Measurements from ENCODE around the gene DIAPH2.

The DIAPH2 gene

DNA sequence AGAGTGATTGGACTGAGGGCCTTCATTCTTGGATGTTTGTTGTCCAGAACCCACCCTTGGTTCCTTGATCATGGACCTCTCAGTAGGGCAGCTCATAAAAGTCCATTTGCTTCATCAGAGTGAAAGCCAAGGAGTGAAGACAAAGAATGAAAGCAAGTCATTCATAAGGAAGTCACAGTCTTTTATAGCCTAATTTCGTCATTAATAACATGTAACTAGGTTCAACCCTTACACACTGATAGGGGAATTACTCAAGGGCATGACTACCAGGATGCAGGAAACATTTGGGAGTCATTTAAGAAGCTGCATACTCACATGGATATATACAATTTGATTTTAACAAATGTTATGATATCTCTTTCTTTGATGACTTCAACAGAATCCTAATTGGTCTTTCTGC is 294.3 kb downstream of the DIAPH2 start:
- Histone ChIP-seq H3K27me3 (ENCODE audit: control insufficient read depth, low read length) (no peaks in the 10 kb centered on the region), H3F3A (ENCODE audit: control insufficient read depth, insufficient read depth) (no peaks in the 10 kb centered on the region), H3K36me3 (ENCODE audit: control insufficient read depth, low read length) (no peaks in the 10 kb centered on the region), H3K4me1 (ENCODE audit: control insufficient read depth, low read length) (no peaks in the 10 kb centered on the region), H3K4me3 (ENCODE audit: low read length) (no peak overlapping the region), H3K9me3 (ENCODE audit: control insufficient read depth, insufficient read depth, low read length) (no peaks in the 10 kb centered on the region), H3K9me2 (replicated peaks; ENCODE audit: control insufficient read depth, low read length) (no peaks in the 10 kb centered on the region), H3K4me2 (ENCODE audit: low read length) (no peak overlapping the region), H3K79me2 (ENCODE audit: control insufficient read depth, low read length) (no peaks in the 10 kb centered on the region), H3K27ac (ENCODE audit: low read depth, low read length) (no peak overlapping the region), H4K20me1 (ENCODE audit: control insufficient read depth, insufficient read depth, low read depth, low read length) (no peaks in the 10 kb centered on the region)
- TF ChIP-seq, protein P1, sequence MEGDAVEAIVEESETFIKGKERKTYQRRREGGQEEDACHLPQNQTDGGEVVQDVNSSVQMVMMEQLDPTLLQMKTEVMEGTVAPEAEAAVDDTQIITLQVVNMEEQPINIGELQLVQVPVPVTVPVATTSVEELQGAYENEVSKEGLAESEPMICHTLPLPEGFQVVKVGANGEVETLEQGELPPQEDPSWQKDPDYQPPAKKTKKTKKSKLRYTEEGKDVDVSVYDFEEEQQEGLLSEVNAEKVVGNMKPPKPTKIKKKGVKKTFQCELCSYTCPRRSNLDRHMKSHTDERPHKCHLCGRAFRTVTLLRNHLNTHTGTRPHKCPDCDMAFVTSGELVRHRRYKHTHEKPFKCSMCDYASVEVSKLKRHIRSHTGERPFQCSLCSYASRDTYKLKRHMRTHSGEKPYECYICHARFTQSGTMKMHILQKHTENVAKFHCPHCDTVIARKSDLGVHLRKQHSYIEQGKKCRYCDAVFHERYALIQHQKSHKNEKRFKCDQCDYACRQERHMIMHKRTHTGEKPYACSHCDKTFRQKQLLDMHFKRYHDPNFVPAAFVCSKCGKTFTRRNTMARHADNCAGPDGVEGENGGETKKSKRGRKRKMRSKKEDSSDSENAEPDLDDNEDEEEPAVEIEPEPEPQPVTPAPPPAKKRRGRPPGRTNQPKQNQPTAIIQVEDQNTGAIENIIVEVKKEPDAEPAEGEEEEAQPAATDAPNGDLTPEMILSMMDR (IDR thresholded peaks at IDR 0.05; ENCODE audit: low read depth, low read length, poor library complexity, severe bottlenecking), result no peak
- TF ChIP-seq EZH2phosphoT487 (IDR thresholded peaks at IDR 0.05; ENCODE audit: borderline replicate concordance, low read length), result no peak

DNA sequence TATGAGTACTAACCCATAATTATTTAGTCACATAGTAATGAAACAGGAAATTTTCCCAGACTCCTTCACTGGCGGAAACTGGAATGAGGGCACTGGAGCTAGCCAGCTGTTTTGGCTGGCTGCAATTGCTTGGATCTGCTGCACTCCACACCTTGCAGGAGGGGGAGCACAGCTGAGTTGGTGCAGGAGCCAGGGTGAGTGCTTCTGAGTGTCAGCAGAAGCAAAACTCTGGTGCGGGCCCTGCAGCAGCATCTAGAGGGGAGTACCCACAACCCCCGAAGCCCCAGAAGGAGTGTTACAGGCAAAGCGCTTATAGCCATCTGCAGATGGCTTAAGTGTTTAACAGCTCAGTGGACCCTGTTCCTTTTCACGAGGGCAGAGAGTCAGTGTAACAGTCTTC is 295.1 kb downstream of the DIAPH2 start:
- no peaks in the 10 kb centered on the region for H3K9me3 ChIP-seq (ENCODE audit: control insufficient read depth, insufficient read depth, low read length)
- H3K4me2 ChIP-seq (ENCODE audit: low read length), result no peak overlapping the region
- H3K27me3 ChIP-seq (ENCODE audit: control insufficient read depth, low read length), result no peaks in the 10 kb centered on the region
- H3K9me2 ChIP-seq (replicated peaks; ENCODE audit: control insufficient read depth, low read length), result no peaks in the 10 kb centered on the region
- no peaks in the 10 kb centered on the region for H3K36me3 ChIP-seq (ENCODE audit: control insufficient read depth, low read length)
- no peaks in the 10 kb centered on the region for H3K79me2 ChIP-seq (ENCODE audit: control insufficient read depth, low read length)
- no peaks in the 10 kb centered on the region for H3K4me1 ChIP-seq (ENCODE audit: control insufficient read depth, low read length)
- no peaks in the 10 kb centered on the region for H4K20me1 ChIP-seq (ENCODE audit: control insufficient read depth, insufficient read depth, low read depth, low read length)
- no peak for TF ChIP-seq EZH2phosphoT487 (IDR thresholded peaks at IDR 0.05; ENCODE audit: borderline replicate concordance, low read length)
- TF ChIP-seq, protein P1 (IDR thresholded peaks at IDR 0.05; ENCODE audit: low read depth, low read length, poor library complexity, severe bottlenecking), result no peak
- no peaks in the 10 kb centered on the region for H3F3A ChIP-seq (ENCODE audit: control insufficient read depth, insufficient read depth)
- H3K4me3 ChIP-seq (ENCODE audit: low read length), result no peak overlapping the region
- no peak overlapping the region for H3K27ac ChIP-seq (ENCODE audit: low read depth, low read length)

DNA sequence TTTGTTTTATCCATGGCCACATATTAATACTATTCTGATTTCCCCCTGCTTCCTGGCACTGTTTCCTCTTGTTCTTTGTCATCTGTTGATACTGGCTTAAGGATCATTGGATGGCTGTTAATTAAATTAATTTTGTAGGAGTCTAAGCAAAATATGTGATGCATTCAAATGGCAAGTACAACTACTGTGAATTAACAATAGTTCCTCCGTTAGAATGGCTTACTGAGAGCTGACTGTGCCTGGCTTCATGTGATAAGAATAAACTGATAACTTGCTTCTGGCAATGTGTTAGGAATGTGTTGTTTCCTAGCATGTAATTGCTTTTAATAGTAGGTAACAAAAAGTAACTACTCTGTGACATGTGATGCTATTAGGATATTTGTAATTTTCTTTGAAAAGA is 297.5 kb downstream of the DIAPH2 start:
- Histone ChIP-seq H3K4me1 (ENCODE audit: control insufficient read depth, low read length) (no peaks in the 10 kb centered on the region), H3F3A (ENCODE audit: control insufficient read depth, insufficient read depth) (no peaks in the 10 kb centered on the region), H3K9me2 (replicated peaks; ENCODE audit: control insufficient read depth, low read length) (no peaks in the 10 kb centered on the region), H3K27me3 (ENCODE audit: control insufficient read depth, low read length) (no peaks in the 10 kb centered on the region), H4K20me1 (ENCODE audit: control insufficient read depth, insufficient read depth, low read depth, low read length) (no peaks in the 10 kb centered on the region), H3K27ac (ENCODE audit: low read depth, low read length) (no peak overlapping the region), H3K4me2 (ENCODE audit: low read length) (no peak overlapping the region), H3K79me2 (ENCODE audit: control insufficient read depth, low read length) (no peaks in the 10 kb centered on the region), H3K4me3 (ENCODE audit: low read length) (no peak overlapping the region), H3K36me3 (ENCODE audit: control insufficient read depth, low read length) (no peaks in the 10 kb centered on the region), H3K9me3 (ENCODE audit: control insufficient read depth, insufficient read depth, low read length) (no peaks in the 10 kb centered on the region)
- TF ChIP-seq, protein P1 (IDR thresholded peaks at IDR 0.05; ENCODE audit: low read depth, low read length, poor library complexity, severe bottlenecking), result no peak
- TF ChIP-seq EZH2phosphoT487 (IDR thresholded peaks at IDR 0.05; ENCODE audit: borderline replicate concordance, low read length), result no peak

DNA sequence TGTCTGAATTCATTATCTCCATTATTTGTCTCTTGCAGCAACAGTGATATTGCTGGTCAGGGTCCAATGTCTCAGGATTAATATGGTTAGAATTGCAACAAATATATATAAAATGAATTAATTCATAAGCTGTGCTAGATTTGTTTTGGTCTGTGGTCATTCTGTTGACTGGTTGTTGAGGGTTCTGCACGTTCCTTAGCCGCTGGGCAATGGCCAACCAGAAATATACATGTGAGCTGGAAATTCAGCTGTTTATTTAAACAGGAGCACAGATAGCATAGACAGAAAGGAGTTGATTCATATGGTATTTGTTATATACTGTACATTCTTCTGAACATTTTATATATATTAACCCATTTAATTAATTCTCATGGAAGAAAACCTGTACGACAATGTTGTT is 299.9 kb downstream of the DIAPH2 start:
- Histone ChIP-seq H3K4me1 (ENCODE audit: control insufficient read depth, low read length) (no peaks in the 10 kb centered on the region), H3K27ac (ENCODE audit: low read depth, low read length) (no peak overlapping the region), H3K9me3 (ENCODE audit: control insufficient read depth, insufficient read depth, low read length) (no peaks in the 10 kb centered on the region), H3K27me3 (ENCODE audit: control insufficient read depth, low read length) (no peaks in the 10 kb centered on the region), H3K4me2 (ENCODE audit: low read length) (no peak overlapping the region), H3K4me3 (ENCODE audit: low read length) (no peak overlapping the region), H3K9me2 (replicated peaks; ENCODE audit: control insufficient read depth, low read length) (no peaks in the 10 kb centered on the region), H3K79me2 (ENCODE audit: control insufficient read depth, low read length) (no peaks in the 10 kb centered on the region), H3F3A (ENCODE audit: control insufficient read depth, insufficient read depth) (no peaks in the 10 kb centered on the region), H4K20me1 (ENCODE audit: control insufficient read depth, insufficient read depth, low read depth, low read length) (no peaks in the 10 kb centered on the region), H3K36me3 (ENCODE audit: control insufficient read depth, low read length) (no peaks in the 10 kb centered on the region)
- no peak for TF ChIP-seq EZH2phosphoT487 (IDR thresholded peaks at IDR 0.05; ENCODE audit: borderline replicate concordance, low read length)
- TF ChIP-seq, protein P1 (IDR thresholded peaks at IDR 0.05; ENCODE audit: low read depth, low read length, poor library complexity, severe bottlenecking), result no peak

Measured in DOHH2 (cell line).